Hepatocyte (in vitro differentiated cells): ENCODE results near the gene DKK3.

Experiments used
- EZH2 ChIP-seq: fragments of 200-600 bp; sonication (generic); IDR thresholded peaks from 2 replicates; pipeline ENCODE4 v1.6.1; 2016; ENCODE audit warnings: antibody characterized with exemption, mild to moderate bottlenecking, borderline replicate concordance
- TF ChIP-seq, protein P1 (sequence below): fragments of 200-600 bp; sonication (generic); IDR thresholded peaks from 2 replicates; pipeline ENCODE4 v1.5.1; 2016; ENCODE audit warnings: antibody characterized with exemption, mild to moderate bottlenecking; ENCODE audit not compliant: poor library complexity

DNA sequence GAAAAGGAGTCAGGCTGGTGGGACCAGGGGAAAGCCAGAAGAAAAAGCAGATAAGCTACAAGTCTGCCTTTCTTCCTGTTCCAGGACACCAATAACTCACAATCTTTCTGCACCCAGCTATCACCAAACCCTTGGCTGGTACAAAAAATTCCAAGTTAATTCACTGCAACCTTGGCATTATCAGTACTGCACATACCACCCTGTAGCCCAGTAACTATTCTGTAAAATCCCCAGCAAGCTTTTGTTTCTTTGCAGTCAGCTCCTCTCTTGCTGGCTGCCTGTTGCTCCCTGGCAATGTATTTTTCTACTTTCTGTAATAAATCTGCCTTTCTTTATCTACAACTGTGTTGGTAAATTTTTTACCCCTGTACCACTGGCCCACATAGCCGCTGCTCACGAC is 20.7 kb upstream of the DKK3 start:
- no peak for TF ChIP-seq EZH2
- TF ChIP-seq, protein P1, sequence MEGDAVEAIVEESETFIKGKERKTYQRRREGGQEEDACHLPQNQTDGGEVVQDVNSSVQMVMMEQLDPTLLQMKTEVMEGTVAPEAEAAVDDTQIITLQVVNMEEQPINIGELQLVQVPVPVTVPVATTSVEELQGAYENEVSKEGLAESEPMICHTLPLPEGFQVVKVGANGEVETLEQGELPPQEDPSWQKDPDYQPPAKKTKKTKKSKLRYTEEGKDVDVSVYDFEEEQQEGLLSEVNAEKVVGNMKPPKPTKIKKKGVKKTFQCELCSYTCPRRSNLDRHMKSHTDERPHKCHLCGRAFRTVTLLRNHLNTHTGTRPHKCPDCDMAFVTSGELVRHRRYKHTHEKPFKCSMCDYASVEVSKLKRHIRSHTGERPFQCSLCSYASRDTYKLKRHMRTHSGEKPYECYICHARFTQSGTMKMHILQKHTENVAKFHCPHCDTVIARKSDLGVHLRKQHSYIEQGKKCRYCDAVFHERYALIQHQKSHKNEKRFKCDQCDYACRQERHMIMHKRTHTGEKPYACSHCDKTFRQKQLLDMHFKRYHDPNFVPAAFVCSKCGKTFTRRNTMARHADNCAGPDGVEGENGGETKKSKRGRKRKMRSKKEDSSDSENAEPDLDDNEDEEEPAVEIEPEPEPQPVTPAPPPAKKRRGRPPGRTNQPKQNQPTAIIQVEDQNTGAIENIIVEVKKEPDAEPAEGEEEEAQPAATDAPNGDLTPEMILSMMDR: no peak
